Suprapubic skin (tissue), 4 donors: Measurements from ENCODE around the gene ELMO1. TPM values are rescaled to one million over a fixed set of nuclear protein-coding genes. Genes with fewer than 3 reads are reported as not detected.

Source experiments
- DNase-seq, 2 donors: peaks; one replicate each; pipeline ENCODE4 v3.0.0-alpha.2; 2019; ENCODE audit warnings: low spot score in 2 of 2
- H3K27ac ChIP-seq: fragments of 200-600 bp; sonication (generic); one replicate; pipeline ENCODE4 v1.5.1; 2019
- H3K27me3 ChIP-seq: fragments of 200-600 bp; sonication (generic); one replicate; pipeline ENCODE4 v1.5.1; 2019
- H3K36me3 ChIP-seq: fragments of 200-600 bp; sonication (generic); one replicate; pipeline ENCODE4 v1.5.1; 2019
- H3K4me1 ChIP-seq: fragments of 200-600 bp; sonication (generic); one replicate; pipeline ENCODE4 v1.5.1; 2019
- H3K4me3 ChIP-seq: fragments of 200-600 bp; sonication (generic); one replicate; pipeline ENCODE4 v1.5.1; 2019; ENCODE audit warnings: mild to moderate bottlenecking
- H3K9me3 ChIP-seq: fragments of 200-600 bp; sonication (generic); one replicate; pipeline ENCODE4 v1.5.1; 2019
- EP300 ChIP-seq: sonication (generic); formaldehyde crosslinking; IDR thresholded peaks from one replicate; pipeline ENCODE4 v1.6.1; 2017; ENCODE audit warnings: antibody characterized with exemption
- POLR2A ChIP-seq, 2 donors: fragments of 450-650 bp; IDR thresholded peaks; one replicate each; pipeline ENCODE4 v1.6.1; 2017; ENCODE audit warnings: antibody characterized with exemption in 2 of 2, mild to moderate bottlenecking in 2 of 2, moderate library complexity in 2 of 2
- POLR2AphosphoS5 ChIP-seq, 3 donors: sonication (generic); formaldehyde crosslinking; IDR thresholded peaks; one replicate each; pipeline ENCODE4 v1.6.1; 2017; ENCODE audit warnings: antibody characterized with exemption in 3 of 3
- whole genome bisulfite sequencing: methylation state at CpG from one replicate; pipeline ENCODE4 v1.1.5; 2018; 5-methylcytosine and 5-hydroxymethylcytosine counted together
- total RNA-seq, 4 donors: library from RNA; depleted of rRNA; stranded (reverse); fragments of >200 nt; gene quantifications; one replicate each; pipeline ENCODE4 v1.1.0, GENCODE V29; 2016
- TF ChIP-seq, protein P1 (sequence below), 2 donors: fragments of 200-600 bp in 1 of 2; fragments of 450-650 bp in 1 of 2; sonication (generic) in 1 of 2; IDR thresholded peaks; one replicate each; pipeline ENCODE4 v1.5.1; 2016 to 2019; ENCODE audit warnings: antibody characterized with exemption in 2 of 2, mild to moderate bottlenecking in 1 of 2, moderate library complexity in 1 of 2

The ELMO1 gene
- total RNA-seq, 4 donors from 2014 or later, result 9.8 to 49.6 (median 22.2) TPM

- Histone ChIP-seq H3K4me1 (peaks cover 7% of the 10 kb centered on the region), H3K27ac (no peak overlapping the region), H3K27me3 (no peaks in the 10 kb centered on the region), H3K4me3 (no peak overlapping the region), H3K9me3 (no peaks in the 10 kb centered on the region), H3K36me3 (peaks cover 15% of the 10 kb centered on the region)
- no peak for DNase-seq
- TF ChIP-seq POLR2A (IDR thresholded peaks at IDR 0.05) (no peak), POLR2AphosphoS5 (IDR thresholded peaks at IDR 0.05) (no peak), EP300 (no peak)
- TF ChIP-seq, protein P1, sequence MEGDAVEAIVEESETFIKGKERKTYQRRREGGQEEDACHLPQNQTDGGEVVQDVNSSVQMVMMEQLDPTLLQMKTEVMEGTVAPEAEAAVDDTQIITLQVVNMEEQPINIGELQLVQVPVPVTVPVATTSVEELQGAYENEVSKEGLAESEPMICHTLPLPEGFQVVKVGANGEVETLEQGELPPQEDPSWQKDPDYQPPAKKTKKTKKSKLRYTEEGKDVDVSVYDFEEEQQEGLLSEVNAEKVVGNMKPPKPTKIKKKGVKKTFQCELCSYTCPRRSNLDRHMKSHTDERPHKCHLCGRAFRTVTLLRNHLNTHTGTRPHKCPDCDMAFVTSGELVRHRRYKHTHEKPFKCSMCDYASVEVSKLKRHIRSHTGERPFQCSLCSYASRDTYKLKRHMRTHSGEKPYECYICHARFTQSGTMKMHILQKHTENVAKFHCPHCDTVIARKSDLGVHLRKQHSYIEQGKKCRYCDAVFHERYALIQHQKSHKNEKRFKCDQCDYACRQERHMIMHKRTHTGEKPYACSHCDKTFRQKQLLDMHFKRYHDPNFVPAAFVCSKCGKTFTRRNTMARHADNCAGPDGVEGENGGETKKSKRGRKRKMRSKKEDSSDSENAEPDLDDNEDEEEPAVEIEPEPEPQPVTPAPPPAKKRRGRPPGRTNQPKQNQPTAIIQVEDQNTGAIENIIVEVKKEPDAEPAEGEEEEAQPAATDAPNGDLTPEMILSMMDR (IDR thresholded peaks at IDR 0.05), result no peak
- 79% methylated on average over 5 of the region's 5 CpGs for WGBS
Observed at GRCh38 chr7:36852017-36852416, 596.6 kb downstream of the ELMO1 start.

DNA sequence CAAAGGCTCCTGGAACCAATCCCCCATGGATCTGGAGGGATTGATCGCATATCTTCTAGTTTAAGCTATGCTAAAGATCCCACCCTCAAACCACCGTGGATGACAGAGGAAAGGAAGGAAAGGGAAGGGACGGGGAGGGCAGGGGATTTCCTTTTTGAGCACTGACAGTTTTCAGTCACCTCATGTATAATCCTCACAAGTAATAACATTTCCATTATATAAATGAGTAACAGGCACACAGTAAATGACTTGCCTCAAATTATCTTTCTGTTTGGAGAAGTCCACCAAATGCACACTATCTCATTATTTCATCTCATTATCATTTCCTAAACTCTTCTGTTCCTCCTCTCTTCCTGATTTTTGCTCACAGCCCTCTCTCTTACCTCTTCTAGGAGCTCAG lies 597.3 kb downstream of the ELMO1 start:
- TF ChIP-seq, protein P1 (IDR thresholded peaks at IDR 0.05), result no peak
- TF ChIP-seq POLR2AphosphoS5 (IDR thresholded peaks at IDR 0.05) (no peak), EP300 (no peak), POLR2A (IDR thresholded peaks at IDR 0.05) (no peak)
- WGBS, result 62% methylated on average over 3 of the region's 3 CpGs
- Histone ChIP-seq H3K36me3 (peaks cover 15% of the 10 kb centered on the region), H3K27me3 (no peaks in the 10 kb centered on the region), H3K9me3 (no peaks in the 10 kb centered on the region), H3K4me1 (peaks cover 7% of the 10 kb centered on the region), H3K27ac (no peak overlapping the region), H3K4me3 (no peak overlapping the region)
- DNase-seq, result no peak

DNA sequence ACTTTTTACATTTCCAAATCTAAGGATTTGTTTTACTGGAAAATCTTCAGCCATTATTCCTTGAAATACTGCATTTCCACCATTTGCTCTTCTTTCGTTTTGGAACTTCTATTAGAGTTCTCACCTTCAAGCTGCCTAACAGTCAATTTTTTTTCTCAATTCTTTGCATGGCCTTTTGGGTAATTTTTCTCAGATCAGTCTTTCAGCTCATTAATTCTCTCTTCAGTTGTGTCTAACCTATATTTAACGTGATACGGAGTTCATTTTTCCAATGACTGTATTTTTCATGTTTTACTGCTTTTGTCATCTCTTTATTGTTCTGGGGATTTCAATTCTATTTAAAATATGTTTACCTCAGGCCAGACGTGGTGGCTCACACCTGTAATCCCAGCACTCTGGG lies 600.7 kb downstream of the ELMO1 start:
- 92% methylated on average over 4 of the region's 4 CpGs for WGBS
- no peaks in the 10 kb centered on the region for H3K9me3 ChIP-seq
- H3K4me3 ChIP-seq, result no peak overlapping the region
- no peaks in the 10 kb centered on the region for H3K4me1 ChIP-seq
- no peak overlapping the region for H3K27ac ChIP-seq
- H3K36me3 ChIP-seq, result no peaks in the 10 kb centered on the region
- no peak for DNase-seq
- no peak for TF ChIP-seq POLR2AphosphoS5 (IDR thresholded peaks at IDR 0.05)
- no peak for TF ChIP-seq EP300
- TF ChIP-seq POLR2A (IDR thresholded peaks at IDR 0.05), result no peak
- TF ChIP-seq, protein P1 (IDR thresholded peaks at IDR 0.05), result no peak
- H3K27me3 ChIP-seq, result no peaks in the 10 kb centered on the region

DNA sequence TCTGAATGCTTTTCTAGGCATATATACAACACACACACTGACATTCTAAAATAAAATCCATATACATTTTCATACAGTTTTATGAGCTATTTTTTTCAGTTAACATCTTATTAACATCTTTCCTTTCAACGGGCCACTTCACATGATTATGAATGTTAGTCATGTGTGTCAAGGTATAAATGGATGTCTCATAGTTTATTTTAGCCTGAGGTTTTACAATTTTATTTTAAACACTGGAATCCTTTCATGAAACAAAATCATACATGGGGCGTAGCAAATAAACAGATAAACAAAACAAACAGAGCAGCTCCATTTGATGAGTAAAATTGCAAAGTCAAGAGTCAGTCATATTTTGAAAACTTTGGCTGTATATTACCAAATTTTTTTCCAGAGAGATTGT lies 604.3 kb downstream of the ELMO1 start:
- H3K27ac ChIP-seq, result no peak overlapping the region
- no peaks in the 10 kb centered on the region for H3K36me3 ChIP-seq
- WGBS, result 74% methylated on average over 2 of the region's 2 CpGs
- H3K27me3 ChIP-seq, result no peaks in the 10 kb centered on the region
- TF ChIP-seq, protein P1 (IDR thresholded peaks at IDR 0.05), result no peak
- TF ChIP-seq POLR2AphosphoS5 (IDR thresholded peaks at IDR 0.05), result no peak
- no peak for TF ChIP-seq EP300
- no peak for TF ChIP-seq POLR2A (IDR thresholded peaks at IDR 0.05)
- H3K4me3 ChIP-seq, result no peak overlapping the region
- H3K4me1 ChIP-seq, result no peaks in the 10 kb centered on the region
- H3K9me3 ChIP-seq, result no peaks in the 10 kb centered on the region
- no peak for DNase-seq

DNA sequence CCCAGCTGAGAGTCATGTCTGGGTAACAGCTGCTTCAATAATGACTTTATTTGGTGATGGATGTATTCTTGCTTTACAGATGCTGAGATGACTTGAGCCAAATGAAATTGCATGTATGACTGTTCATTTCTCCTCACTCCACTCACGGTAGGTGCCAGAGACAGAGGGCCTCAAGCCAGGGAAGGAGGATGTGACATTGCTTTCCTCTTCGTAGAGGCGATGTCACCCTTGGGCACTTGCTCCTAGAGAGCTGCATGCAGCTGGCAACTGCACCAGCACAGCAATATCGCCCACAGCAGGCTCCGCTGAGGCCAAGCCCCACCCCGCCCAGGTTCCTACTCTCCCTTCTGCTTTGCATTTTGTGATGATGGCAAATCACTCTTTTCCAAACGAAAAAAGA lies 607.8 kb downstream of the ELMO1 start:
- H3K36me3 ChIP-seq, result no peaks in the 10 kb centered on the region
- DNase-seq, result no peak
- no peaks in the 10 kb centered on the region for H3K9me3 ChIP-seq
- no peak overlapping the region for H3K27ac ChIP-seq
- WGBS, result 21% methylated on average over 7 of the region's 7 CpGs
- no peak overlapping the region for H3K4me3 ChIP-seq
- no peaks in the 10 kb centered on the region for H3K4me1 ChIP-seq
- H3K27me3 ChIP-seq, result no peaks in the 10 kb centered on the region
- TF ChIP-seq POLR2A (IDR thresholded peaks at IDR 0.05) (no peak), POLR2AphosphoS5 (IDR thresholded peaks at IDR 0.05) (no peak), EP300 (no peak)
- TF ChIP-seq, protein P1 (IDR thresholded peaks at IDR 0.05), result no peak
